ENCODE results near the gene MARK1. TPM values are rescaled to one million over a fixed set of nuclear protein-coding genes. Genes with fewer than 3 reads are reported as not detected.
A peak's percentile ranks its signal among the peaks of the same experiment; 100 is the strongest.
"Not testable (repeated sequence)": the region's sequence is repeated elsewhere in the genome, so short reads cannot be mapped to it uniquely, and the experiment has no call there.

Gene MARK1
- total RNA-seq, 1 experiment from 2014 or later = 8.8 TPM

- DNase-seq (ENCODE audit: low read depth) = not testable (repeated sequence)
These were observed 83.2 kb downstream of the MARK1 start for GRCh38 chr1:220611100-220611499.

GRCh38 chr1:220616836-220617235 lies 88.9 kb downstream of the MARK1 start:
- no peak for DNase-seq (ENCODE audit: low read depth)

- DNase-seq (ENCODE audit: low read depth) = no peak
These were observed 100.5 kb downstream of the MARK1 start for GRCh38 chr1:220628431-220628830.

GRCh38 chr1:220631238-220631815 lies 103.4 kb downstream of the MARK1 start:
- no peak for DNase-seq (ENCODE audit: low read depth)

- DNase-seq (ENCODE audit: low read depth) = no peak
These were observed 109.8 kb downstream of the MARK1 start for GRCh38 chr1:220637759-220638158.

GRCh38 chr1:220642285-220642684 lies 114.3 kb downstream of the MARK1 start:
- DNase-seq (ENCODE audit: low read depth) = no peak

- no peak for DNase-seq (ENCODE audit: low read depth)
These were observed 125.1 kb downstream of the MARK1 start for GRCh38 chr1:220652995-220653394.

GRCh38 chr1:220655509-220655908 lies 127.6 kb downstream of the MARK1 start:
- no peak for DNase-seq (ENCODE audit: low read depth)

- no peak for DNase-seq (ENCODE audit: low read depth)
These were observed 128.2 kb downstream of the MARK1 start for GRCh38 chr1:220655961-220656740.

- no peak for DNase-seq (ENCODE audit: low read depth)
These were observed 138.4 kb downstream of the MARK1 start for GRCh38 chr1:220666349-220666748.

- DNase-seq (ENCODE audit: low read depth) = no peak
These were observed 141.1 kb downstream of the MARK1 start for GRCh38 chr1:220669005-220669404.

GRCh38 chr1:220670365-220670764 lies 142.4 kb downstream of the MARK1 start:
- no peak for DNase-seq (ENCODE audit: low read depth)

- no peak for DNase-seq (ENCODE audit: low read depth)
These were observed 146.0 kb downstream of the MARK1 start for GRCh38 chr1:220673921-220674320.

- no peak for DNase-seq (ENCODE audit: low read depth)
These were observed 149.3 kb downstream of the MARK1 start for GRCh38 chr1:220677251-220677650.

GRCh38 chr1:220680085-220680687 lies 152.2 kb downstream of the MARK1 start:
- peak; percentile 34 for DNase-seq (ENCODE audit: low read depth)

- DNase-seq (ENCODE audit: low read depth) = no peak
These were observed 153.4 kb downstream of the MARK1 start for GRCh38 chr1:220681220-220681880.

- no peak for DNase-seq (ENCODE audit: low read depth)
These were observed 155.1 kb downstream of the MARK1 start for GRCh38 chr1:220682901-220683576.

GRCh38 chr1:220683716-220684115 lies 155.8 kb downstream of the MARK1 start:
- DNase-seq (ENCODE audit: low read depth) = not testable (repeated sequence)

GRCh38 chr1:220684890-220685289 lies 157.0 kb downstream of the MARK1 start:
- no peak for DNase-seq (ENCODE audit: low read depth)

- no peak for DNase-seq (ENCODE audit: low read depth)
These were observed 157.9 kb downstream of the MARK1 start for GRCh38 chr1:220685879-220686278.

GRCh38 chr1:220687809-220688208 lies 159.9 kb downstream of the MARK1 start:
- no peak for DNase-seq (ENCODE audit: low read depth)

- no peak for DNase-seq (ENCODE audit: low read depth)
These were observed 161.7 kb downstream of the MARK1 start for GRCh38 chr1:220689666-220690065.

All from Daoy (cell line).